ENCODE data around the gene OR2D3. TPM values are rescaled to one million over a fixed set of nuclear protein-coding genes. Genes with fewer than 3 reads are reported as not detected.
A peak's percentile ranks its signal among the peaks of the same experiment; 100 is the strongest.
"Not testable (repeated sequence)": the region's sequence is repeated elsewhere in the genome, so short reads cannot be mapped to it uniquely, and the experiment has no call there.

Gene OR2D3
- total and polyA plus RNA-seq, 2 experiments from 2014 or later, result 0.18 TPM; not detected in 1

GRCh38 chr11:6894097-6894496, 26.7 kb upstream of the OR2D3 start:
- H3K27ac ChIP-seq, result no peak overlapping the region
- no peaks in the 10 kb centered on the region for H3K36me3 ChIP-seq (ENCODE audit: low read depth)
- H3K4me2 ChIP-seq (ENCODE audit: unreplicated experiment), result no peak overlapping the region
- in situ Hi-C loops (cut with MboI), result no loop called here
- H3K4me3 ChIP-seq, result no peak overlapping the region
- no peak overlapping the region for H3K9ac ChIP-seq
- H2AFZ ChIP-seq, result no peak overlapping the region
- TF ChIP-seq EZH2 (IDR thresholded peaks at IDR 0.05; ENCODE audit: insufficient read depth, poor library complexity, severe bottlenecking), result no peak
- no peaks in the 10 kb centered on the region for H3K79me2 ChIP-seq (ENCODE audit: insufficient read depth)
- H3K27me3 ChIP-seq (replicated peaks; ENCODE audit: insufficient read depth), result no peaks in the 10 kb centered on the region
- no peaks in the 10 kb centered on the region for H3K4me1 ChIP-seq (ENCODE audit: insufficient read depth)
- H3K9me3 ChIP-seq (ENCODE audit: low read depth), result no peaks in the 10 kb centered on the region
- H3F3A ChIP-seq (ENCODE audit: insufficient read depth), result no peaks in the 10 kb centered on the region
- DNase-seq, result no peak
- H4K20me1 ChIP-seq (ENCODE audit: insufficient read depth), result no peaks in the 10 kb centered on the region
- H3K9me2 ChIP-seq (ENCODE audit: insufficient read depth), result no peaks in the 10 kb centered on the region

DNA sequence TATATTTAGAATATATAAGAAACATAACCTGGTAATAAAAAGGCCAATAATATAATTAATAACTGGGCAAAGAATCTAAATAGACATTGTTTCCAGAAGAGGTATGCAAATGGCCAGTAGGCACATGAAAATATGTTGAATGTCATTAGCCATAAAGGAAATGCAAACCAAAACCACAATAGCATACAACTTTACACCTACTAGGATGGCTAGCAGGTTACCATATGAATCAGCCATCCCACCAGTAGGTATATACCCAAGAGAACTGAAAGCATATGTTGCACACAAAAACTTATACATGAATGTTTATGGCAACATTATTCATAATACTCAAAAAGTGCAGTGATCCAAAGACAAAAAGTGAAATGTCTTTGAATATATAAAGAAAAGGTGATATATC, 25.8 kb upstream of the OR2D3 start:
- DNase-seq, result no peak
- H2AFZ ChIP-seq, result no peak overlapping the region
- no peaks in the 10 kb centered on the region for H4K20me1 ChIP-seq (ENCODE audit: insufficient read depth)
- no peaks in the 10 kb centered on the region for H3K9me2 ChIP-seq (ENCODE audit: insufficient read depth)
- no peak overlapping the region for H3K4me2 ChIP-seq (ENCODE audit: unreplicated experiment)
- no peaks in the 10 kb centered on the region for H3K36me3 ChIP-seq (ENCODE audit: low read depth)
- H3K27me3 ChIP-seq (replicated peaks; ENCODE audit: insufficient read depth), result no peaks in the 10 kb centered on the region
- H3K27ac ChIP-seq, result no peak overlapping the region
- in situ Hi-C loops (cut with MboI), result no loop called here
- H3K9ac ChIP-seq, result no peak overlapping the region
- H3K9me3 ChIP-seq (ENCODE audit: low read depth), result no peaks in the 10 kb centered on the region
- no peak for TF ChIP-seq EZH2 (IDR thresholded peaks at IDR 0.05; ENCODE audit: insufficient read depth, poor library complexity, severe bottlenecking)
- no peak for TF ChIP-seq EZH2phosphoT487 (IDR thresholded peaks at IDR 0.05; ENCODE audit: insufficient read depth, low read depth)
- H3K4me3 ChIP-seq, result no peak overlapping the region
- no peaks in the 10 kb centered on the region for H3F3A ChIP-seq (ENCODE audit: insufficient read depth)
- H3K4me1 ChIP-seq (ENCODE audit: insufficient read depth), result no peaks in the 10 kb centered on the region
- H3K79me2 ChIP-seq (ENCODE audit: insufficient read depth), result no peaks in the 10 kb centered on the region

DNA sequence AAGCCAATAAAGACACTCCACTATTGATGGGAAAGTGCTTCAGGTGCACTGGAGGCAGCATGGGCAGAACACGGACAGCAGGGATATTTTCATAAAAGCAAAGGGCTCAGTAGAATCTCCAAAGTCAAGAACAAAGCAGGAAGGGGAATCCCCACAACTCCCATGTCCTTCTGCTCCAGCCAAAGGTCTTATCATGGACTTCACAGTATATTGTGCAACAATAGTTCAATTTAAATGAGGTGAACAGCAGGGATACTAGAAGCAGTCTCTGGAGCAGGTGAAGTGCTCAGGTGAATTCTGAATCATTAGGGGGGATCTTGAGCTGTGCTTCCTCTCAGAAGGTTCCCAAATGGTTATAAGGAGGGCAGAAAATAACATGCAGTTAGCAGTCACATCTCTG, 21.9 kb upstream of the OR2D3 start:
- 80 to 90% methylated on average over 1 of the region's 1 CpG for WGBS, 2 experiments (ENCODE audit: low coverage in 1 of 2, low lambda C conversion rate in 2 of 2, missing lambda C conversion rate in 2 of 2)

DNA sequence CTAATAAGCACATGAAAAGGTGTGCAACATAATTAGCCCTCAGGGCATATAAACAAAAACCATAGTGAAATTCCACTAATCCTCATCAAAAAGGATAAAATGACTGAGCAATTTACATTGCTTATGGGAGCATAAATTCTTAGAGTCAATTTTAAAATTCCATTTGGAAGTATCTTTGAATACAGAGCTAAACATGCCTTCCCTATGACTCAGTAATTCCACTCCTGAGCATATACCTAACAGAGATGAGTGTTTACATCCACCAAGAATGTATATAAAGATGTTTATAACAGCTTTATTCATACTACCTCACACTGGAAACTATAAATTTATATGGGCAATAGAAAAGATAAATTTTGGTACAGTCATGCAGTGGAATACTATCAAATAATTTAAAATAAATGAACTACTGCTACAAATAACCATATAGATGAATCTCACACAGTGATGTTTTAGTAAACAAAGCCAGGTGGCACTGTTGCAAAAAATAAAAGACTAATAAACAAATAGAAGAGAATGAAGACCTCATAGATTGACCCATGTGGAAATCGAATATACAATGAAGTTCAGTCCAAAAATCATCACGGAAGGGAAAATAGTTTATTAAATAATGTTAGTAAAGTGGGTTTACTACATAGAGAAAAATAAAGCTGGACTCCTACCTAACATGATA, 20.3 kb upstream of the OR2D3 start:
- no peak overlapping the region for H3K4me2 ChIP-seq (ENCODE audit: unreplicated experiment)
- H3K4me3 ChIP-seq, result no peak overlapping the region
- H2AFZ ChIP-seq, result no peak overlapping the region
- 35 to 58% methylated on average over 2 of the region's 2 CpGs for WGBS, 2 experiments (ENCODE audit: low coverage in 1 of 2, low lambda C conversion rate in 2 of 2, missing lambda C conversion rate in 2 of 2)
- no peaks in the 10 kb centered on the region for H3K27me3 ChIP-seq (replicated peaks; ENCODE audit: insufficient read depth)
- TF ChIP-seq EZH2phosphoT487 (IDR thresholded peaks at IDR 0.05; ENCODE audit: insufficient read depth, low read depth), result no peak
- TF ChIP-seq EZH2 (IDR thresholded peaks at IDR 0.05; ENCODE audit: insufficient read depth, poor library complexity, severe bottlenecking), result no peak
- H3K36me3 ChIP-seq (ENCODE audit: low read depth), result no peaks in the 10 kb centered on the region
- no peaks in the 10 kb centered on the region for H3F3A ChIP-seq (ENCODE audit: insufficient read depth)
- H3K9me2 ChIP-seq (ENCODE audit: insufficient read depth), result no peaks in the 10 kb centered on the region
- no peaks in the 10 kb centered on the region for H3K9me3 ChIP-seq (ENCODE audit: low read depth)
- no peaks in the 10 kb centered on the region for H3K4me1 ChIP-seq (ENCODE audit: insufficient read depth)
- H4K20me1 ChIP-seq (ENCODE audit: insufficient read depth), result no peaks in the 10 kb centered on the region
- DNase-seq, result peak; percentile 6
- no peak overlapping the region for H3K9ac ChIP-seq
- in situ Hi-C loops (cut with MboI), result no loop called here
- no peaks in the 10 kb centered on the region for H3K79me2 ChIP-seq (ENCODE audit: insufficient read depth)
- no peak overlapping the region for H3K27ac ChIP-seq

More for the DNA sequence above, 21.9 kb upstream of the OR2D3 start:
- in situ Hi-C loops (cut with MboI), result no loop called here
- Histone ChIP-seq H4K20me1 (ENCODE audit: insufficient read depth) (no peaks in the 10 kb centered on the region), H3K27ac (no peak overlapping the region), H3K36me3 (ENCODE audit: low read depth) (no peaks in the 10 kb centered on the region), H3K4me1 (ENCODE audit: insufficient read depth) (no peaks in the 10 kb centered on the region), H3K4me3 (no peak overlapping the region), H3K79me2 (ENCODE audit: insufficient read depth) (no peaks in the 10 kb centered on the region), H3K4me2 (ENCODE audit: unreplicated experiment) (no peak overlapping the region), H3F3A (ENCODE audit: insufficient read depth) (no peaks in the 10 kb centered on the region), H3K9ac (no peak overlapping the region), H3K9me3 (ENCODE audit: low read depth) (no peaks in the 10 kb centered on the region), H3K27me3 (replicated peaks; ENCODE audit: insufficient read depth) (no peaks in the 10 kb centered on the region), H3K9me2 (ENCODE audit: insufficient read depth) (no peaks in the 10 kb centered on the region), H2AFZ (no peak overlapping the region)
- TF ChIP-seq EZH2phosphoT487 (IDR thresholded peaks at IDR 0.05; ENCODE audit: insufficient read depth, low read depth) (no peak), EZH2 (IDR thresholded peaks at IDR 0.05; ENCODE audit: insufficient read depth, poor library complexity, severe bottlenecking) (no peak)
- DNase-seq, result no peak

GRCh38 chr11:6904804-6905203, 16.0 kb upstream of the OR2D3 start:
- H3K4me3 ChIP-seq; H3K9me2 ChIP-seq (ENCODE audit: insufficient read depth); H3K27ac ChIP-seq; H3K79me2 ChIP-seq (ENCODE audit: insufficient read depth); H3K36me3 ChIP-seq (ENCODE audit: low read depth); DNase-seq; H3K4me1 ChIP-seq (ENCODE audit: insufficient read depth); H3K9me3 ChIP-seq (ENCODE audit: low read depth); H3K27me3 ChIP-seq (replicated peaks; ENCODE audit: insufficient read depth); H3K9ac ChIP-seq; H3K4me2 ChIP-seq (ENCODE audit: unreplicated experiment); H4K20me1 ChIP-seq (ENCODE audit: insufficient read depth); H2AFZ ChIP-seq; H3F3A ChIP-seq (ENCODE audit: insufficient read depth); in situ Hi-C loops (cut with MboI): not testable (repeated sequence)
- WGBS, 2 experiments (ENCODE audit: low coverage in 1 of 2, low lambda C conversion rate in 2 of 2, missing lambda C conversion rate in 2 of 2), result 69 to 78% methylated on average over 13 of the region's 13 CpGs

Measured in GM23248 (cell line).